ENCODE results near the gene PNN.

The PNN gene

GRCh38 chr14:39229222-39229543, 54.1 kb downstream of the PNN start:
- peak in 1 of 2 donors; percentile 67 for DNase-seq (ENCODE audit: low read depth in 1 of 2, low spot score in 1 of 2)

- DNase-seq (ENCODE audit: low read depth in 1 of 2, low spot score in 1 of 2): no peak
Observed at GRCh38 chr14:39229601-39230110, 54.6 kb downstream of the PNN start.

DNA sequence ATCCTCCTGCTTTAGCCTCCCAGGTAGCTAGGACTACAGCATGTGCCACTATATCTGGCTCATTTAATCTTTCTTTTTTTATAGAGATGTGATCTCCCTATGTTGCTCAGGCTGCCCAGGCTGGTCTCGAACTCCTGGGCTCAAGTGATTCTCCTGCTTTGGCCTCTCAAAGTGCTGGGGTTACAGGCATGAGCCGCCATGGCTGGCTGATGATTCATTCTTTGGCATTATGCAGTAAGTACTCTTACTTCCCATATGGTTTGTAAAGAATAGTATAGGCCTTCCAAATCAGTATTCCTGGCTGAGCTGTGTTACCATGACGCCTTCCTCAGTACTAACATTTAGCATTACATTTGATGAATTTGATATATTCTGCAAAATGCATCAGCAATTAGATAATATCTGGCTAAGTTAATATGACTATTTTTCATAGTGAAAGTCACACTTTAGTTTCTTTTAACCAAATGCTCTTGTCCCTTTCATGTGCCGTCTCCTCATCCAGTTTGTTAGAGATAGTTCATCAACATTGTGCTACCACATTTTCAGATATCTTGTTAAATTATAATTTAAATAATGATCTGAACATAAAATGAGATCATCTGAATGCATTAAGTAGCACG, 55.5 kb downstream of the PNN start:
- DNase-seq (ENCODE audit: low read depth in 1 of 2, low spot score in 1 of 2): no peak

- peak in 1 of 2 donors; percentile 23 for DNase-seq (ENCODE audit: low read depth in 1 of 2, low spot score in 1 of 2)
Observed at GRCh38 chr14:39231751-39232553, 56.9 kb downstream of the PNN start.
